ENCODE results near the gene TRPC6.

- TF ChIP-seq CTCF (IDR thresholded peaks at IDR 0.05) (no peak), POLR2AphosphoS5 (IDR thresholded peaks at IDR 0.05) (no peak), POLR2A (IDR thresholded peaks at IDR 0.05) (no peak), EP300 (IDR thresholded peaks at IDR 0.05) (no peak)
Measured at GRCh38 chr11:101576456-101576855, 7.4 kb downstream of the TRPC6 start.
